HT1080 (cell line): ENCODE measurements around the gene BCAR3. TPM values are rescaled to one million over a fixed set of nuclear protein-coding genes. Genes with fewer than 3 reads are reported as not detected.
A peak's percentile ranks its signal among the peaks of the same experiment; 100 is the strongest.

Experiments
- DNase-seq: peaks from one replicate; pipeline ENCODE4 v3.0.0-alpha.2; 2015; ENCODE audit warnings: low read depth
- total RNA-seq: library from RNA; depleted of rRNA; stranded (reverse); fragments of >200 nt; shearing (Covaris generic); gene quantifications from 2 replicates; pipeline ENCODE4 v1.2.3, GENCODE V29; 2014

The BCAR3 gene
- total RNA-seq, 1 experiment from 2014 or later = 163 TPM

DNA sequence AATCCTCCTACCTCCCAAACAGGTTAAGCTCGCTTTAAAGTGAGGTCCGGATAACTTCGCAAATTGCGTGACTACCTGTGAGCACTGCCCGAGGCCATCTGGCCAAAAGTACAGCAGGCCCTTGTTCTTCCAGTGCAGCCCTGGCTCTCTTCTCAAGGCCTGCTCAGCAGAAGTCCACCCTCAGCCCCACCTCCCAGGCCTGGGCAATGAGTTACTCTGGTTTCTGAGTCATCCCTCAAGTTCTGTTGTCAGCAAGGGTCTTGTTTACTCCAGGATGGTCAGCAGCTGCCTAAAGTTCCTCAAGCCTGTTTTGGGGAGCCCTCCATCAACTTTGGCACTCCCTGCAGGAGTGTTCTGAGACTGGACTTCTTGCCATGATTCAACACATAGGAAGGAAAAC lies 101.7 kb downstream of the BCAR3 start:
- DNase-seq = peak; percentile 71

DNA sequence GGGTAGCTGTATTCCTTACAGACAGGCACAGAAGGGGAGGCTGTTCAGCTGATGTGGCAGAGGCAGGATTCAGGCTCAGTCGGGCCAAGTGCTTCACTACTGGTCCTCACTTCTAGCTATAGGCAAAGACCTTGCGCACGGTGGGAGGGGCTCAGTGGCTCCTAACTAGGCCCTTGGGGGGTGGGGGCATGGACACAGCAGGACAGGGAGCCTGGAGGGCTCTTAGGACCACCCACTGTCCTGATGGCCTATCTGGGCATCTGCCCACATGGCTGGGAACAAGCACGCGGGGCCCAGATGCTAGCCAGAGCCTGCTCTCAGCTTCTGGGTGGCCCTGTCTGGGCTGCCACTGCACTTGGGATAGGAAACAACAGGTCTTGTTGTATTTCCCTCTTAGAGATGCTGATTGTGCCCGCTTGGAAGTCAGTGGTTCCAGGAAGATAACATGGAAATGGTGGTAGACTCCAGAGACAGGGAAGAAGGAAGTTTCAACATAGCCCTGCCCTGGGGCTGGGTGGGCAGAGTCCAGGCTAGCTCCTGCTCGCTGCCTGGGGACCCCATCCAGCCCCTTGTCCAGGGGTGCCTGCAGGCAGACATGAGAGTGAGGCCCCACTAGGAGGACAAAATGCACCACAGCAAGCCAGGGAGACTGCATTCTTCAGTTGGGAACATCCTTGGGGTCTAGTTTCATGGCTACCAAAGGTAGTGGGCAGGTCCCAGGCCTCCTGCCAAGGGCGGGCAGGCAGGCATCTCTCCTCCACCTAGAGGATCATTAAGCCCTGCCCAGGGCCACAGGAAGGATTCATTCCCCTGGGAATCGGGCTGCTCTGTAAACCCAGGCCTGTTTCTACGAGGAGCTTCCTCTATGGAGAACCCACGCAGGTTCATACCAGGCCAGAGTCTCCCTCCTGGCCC lies 102.5 kb downstream of the BCAR3 start:
- no peak for DNase-seq

GRCh38 chr1:93578433-93578830 lies 103.2 kb downstream of the BCAR3 start:
- no peak for DNase-seq

DNA sequence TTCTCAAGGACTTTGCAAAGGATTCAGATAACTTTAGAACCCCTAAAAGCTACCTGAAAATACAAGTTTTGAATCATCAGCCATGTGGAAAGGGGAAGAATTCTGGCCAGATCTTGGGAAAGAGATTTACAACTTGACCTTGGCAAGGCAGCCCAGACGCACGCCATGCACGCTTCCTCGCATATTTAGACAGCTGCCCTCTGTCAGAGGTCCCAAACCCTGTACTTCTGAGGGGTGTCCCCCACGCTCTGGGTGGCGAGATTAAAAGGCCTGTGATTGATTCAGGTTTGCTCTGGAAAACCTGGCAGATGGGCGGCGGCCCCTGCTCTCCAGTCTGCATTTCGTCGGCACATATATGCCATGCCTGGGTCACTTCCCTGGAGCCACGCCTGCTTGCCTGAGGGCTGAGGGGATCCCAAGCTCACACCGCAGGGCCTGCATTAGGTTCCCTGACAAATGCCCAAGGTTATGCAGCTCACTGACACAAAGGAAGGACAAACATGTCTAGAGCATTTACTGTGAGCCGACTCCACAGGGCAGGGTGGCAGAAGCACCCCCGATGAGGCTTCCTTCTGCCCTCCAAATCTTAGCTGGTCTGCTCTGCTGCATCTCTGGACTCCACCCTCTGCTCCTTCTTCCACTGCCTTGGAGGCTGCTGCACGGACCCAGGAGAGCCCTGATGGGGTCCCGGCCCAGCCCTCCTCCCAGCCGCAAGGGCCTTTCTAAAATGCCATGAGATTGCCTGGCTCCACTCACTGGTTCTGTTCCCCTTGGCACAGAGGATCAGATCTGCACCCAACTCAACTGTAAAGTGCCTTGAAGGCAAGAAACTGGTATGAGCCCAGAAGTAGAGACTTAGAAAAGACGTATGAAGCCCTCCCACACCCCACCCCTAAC lies 103.9 kb downstream of the BCAR3 start:
- no peak for DNase-seq

- no peak for DNase-seq
Measured at GRCh38 chr1:93576746-93577145, 104.9 kb downstream of the BCAR3 start.

DNA sequence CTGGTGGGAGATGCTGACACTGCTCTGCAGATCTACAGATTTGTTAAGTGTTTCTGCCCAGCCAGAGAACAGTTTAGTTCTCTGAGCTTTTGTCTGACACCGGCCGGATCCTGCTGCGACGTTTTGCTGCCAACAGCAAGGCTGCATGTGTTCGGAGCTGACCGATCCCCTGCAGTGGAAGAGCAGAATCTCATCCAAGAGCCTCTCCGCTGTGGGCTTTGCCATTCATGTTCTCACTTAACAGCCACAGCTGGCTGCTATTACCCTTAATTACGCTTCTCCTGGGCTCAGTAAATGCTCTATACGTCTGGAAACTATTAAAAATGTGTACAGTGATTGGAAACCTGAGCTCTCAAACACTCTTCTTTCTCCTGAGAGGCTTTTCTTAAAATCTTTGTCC lies 105.3 kb downstream of the BCAR3 start:
- DNase-seq = no peak

GRCh38 chr1:93575621-93576284 lies 105.9 kb downstream of the BCAR3 start:
- DNase-seq = no peak

DNA sequence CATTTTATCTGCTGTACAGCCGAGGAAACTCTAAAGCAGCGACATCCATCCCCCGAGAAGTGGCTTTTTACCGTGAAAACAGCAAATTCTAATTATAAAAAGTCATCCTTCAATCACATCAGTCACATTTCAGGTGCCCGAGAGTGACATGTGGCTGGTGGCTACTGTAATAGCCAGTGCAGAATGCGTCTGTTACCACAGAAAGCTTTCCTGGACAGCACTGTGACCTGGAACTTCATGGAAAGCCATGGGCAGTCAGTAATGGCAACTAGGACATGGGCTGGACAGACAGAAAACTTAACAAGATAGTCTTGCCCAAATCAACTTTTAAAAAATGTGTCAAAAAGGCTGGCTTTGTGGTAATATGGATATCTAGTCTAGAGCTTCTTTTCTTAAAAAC lies 106.6 kb downstream of the BCAR3 start:
- no peak for DNase-seq

DNA sequence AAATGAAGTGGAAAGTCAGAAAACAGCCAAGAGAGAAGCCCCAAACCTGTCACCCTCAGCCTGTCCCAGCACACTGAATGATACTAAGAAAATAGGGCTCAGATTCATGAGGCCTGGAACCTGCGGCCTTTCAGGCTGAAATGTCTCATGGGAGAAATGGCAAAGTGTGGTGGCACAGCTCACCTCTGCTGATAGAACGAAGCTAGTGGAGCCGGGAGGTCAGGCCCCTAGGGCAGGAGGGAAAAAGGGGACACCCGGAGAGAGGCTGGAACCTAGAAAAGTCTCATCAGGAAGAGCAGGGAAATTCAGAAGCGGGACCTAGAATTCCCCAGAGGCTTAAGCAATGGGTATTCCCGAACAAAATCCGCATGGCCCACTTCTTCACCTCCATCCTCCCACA lies 107.1 kb downstream of the BCAR3 start:
- DNase-seq = no peak

- DNase-seq = no peak
Measured at GRCh38 chr1:93573940-93574469, 107.6 kb downstream of the BCAR3 start.

- no peak for DNase-seq
Measured at GRCh38 chr1:93571623-93572310, 109.9 kb downstream of the BCAR3 start.

GRCh38 chr1:93569489-93569888 lies 112.1 kb downstream of the BCAR3 start:
- no peak for DNase-seq

GRCh38 chr1:93567255-93567918 lies 114.2 kb downstream of the BCAR3 start:
- peak; percentile 72 for DNase-seq

DNA sequence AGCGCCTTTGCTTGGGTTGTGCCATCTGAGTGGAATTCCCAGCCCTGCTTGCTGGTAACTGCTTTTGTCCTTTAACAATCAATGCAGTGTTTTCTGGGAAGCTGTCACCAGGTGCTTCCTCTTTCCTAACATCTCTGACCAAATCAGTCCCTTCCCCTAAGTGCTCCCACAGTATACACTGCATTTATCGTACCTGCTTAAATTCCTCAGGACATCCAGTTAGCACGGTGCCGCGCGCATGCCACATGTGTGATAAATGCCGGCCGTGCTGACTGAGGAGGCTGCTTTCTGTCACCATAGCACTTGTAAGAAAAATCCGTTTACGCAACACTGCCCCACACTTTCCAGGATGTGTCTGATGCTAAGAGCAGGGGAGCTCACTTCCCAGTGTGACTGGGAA lies 115.4 kb downstream of the BCAR3 start:
- DNase-seq = no peak

DNA sequence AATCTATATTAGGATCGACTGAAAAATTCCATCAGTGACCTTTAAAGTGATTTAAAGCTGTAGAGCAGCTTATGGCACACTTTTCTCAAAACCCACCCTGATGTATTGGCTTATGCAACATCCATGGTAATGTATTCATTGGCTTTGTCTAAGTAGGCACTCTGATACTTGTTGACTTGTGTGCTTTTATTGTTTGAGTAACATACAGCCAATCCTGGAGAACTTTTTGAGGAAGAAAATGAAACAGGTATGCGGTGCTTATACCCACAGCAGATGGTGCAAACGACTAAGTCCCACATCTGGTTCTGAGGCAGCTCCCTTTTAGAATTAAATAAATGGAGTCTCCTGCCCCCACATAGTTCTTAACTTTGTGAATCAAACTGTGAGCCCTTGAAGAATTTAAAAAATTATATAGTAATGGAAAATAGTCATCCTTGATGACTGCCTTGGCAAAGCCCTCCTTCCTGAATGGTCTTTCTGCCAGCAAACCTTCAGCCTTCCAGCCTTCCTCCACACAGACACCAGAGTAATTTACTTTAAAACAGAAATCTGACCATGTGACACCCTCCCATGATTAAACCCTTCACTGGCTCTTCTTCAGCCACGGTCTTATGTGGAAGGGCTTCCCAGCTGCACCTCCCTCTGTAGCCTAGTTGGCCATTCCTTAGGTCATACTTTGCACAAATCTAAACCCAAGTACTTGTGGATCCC lies 116.0 kb downstream of the BCAR3 start:
- no peak for DNase-seq

DNA sequence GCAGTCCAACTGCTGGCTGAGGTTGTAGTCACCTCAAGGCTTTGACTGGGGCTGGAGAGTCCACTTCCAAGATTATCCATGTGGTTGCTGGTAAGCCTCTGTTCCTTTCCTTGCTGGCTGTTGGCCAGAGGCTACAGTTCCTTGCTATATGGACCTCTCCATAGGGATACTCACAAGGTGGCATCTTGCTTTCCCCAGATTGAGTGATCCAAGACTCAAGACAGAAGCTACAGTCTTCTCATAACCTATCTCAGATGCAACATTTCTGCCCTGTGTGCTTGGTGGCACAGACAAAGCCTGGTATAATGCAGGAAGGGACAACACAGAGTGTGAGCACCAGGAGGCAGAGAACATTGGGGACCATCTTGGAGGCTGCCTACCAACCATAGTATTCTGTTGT lies 121.9 kb downstream of the BCAR3 start:
- DNase-seq = no peak

DNA sequence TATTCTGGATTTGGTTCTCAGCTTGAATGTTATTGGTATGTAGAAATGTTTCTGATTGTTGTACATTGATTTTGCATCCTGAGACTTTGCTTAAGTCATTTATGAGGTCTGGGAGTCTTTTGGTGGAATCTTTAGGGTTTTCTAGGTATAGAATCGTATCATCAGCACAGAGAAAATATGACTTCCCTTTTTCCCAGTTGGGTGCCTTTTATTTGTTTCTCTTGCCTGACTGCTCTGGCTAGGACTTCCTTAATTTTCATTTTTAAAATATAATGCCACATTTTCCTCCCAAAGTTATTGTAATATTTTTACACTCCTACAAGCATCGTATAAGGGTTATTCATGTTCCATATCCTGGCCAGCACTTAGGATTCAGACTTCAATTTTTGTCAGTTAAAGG lies 122.6 kb downstream of the BCAR3 start:
- DNase-seq = no peak

DNA sequence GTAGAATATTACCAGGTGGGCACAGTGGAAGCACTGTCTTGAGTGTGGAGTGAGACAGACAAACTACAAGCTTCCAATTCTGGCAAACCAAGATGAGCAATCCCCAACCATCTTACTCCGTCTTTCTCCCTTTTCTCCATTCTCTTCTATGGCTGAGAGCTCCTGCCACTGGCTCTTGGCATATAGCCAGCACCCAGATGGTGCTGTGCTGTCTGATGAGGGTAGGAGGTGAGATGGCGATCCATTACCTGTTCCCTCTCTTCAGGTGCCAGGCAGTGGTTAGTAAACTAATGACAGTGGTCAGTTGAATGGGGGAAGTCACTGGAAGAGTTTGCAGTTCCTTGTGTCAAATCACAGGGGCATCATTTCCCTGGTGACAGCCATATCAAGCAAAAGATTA lies 125.3 kb downstream of the BCAR3 start:
- DNase-seq = no peak
